NOMO-1 treated with DMSO at 0.1 percent for 48 hours (cell line): ENCODE data around the gene ALMS1.
"Not testable (repeated sequence)": the region's sequence is repeated elsewhere in the genome, so short reads cannot be mapped to it uniquely, and the experiment has no call there.

Experiments used
- DNase-seq: peaks from one replicate; lab custom pipeline; 2025; ENCODE audit not compliant: unreplicated experiment; lab: John Stamatoyannopoulos, UW

ALMS1 gene

GRCh38 chr2:73489053-73489452 is 103.4 kb downstream of the ALMS1 start:
- peak; percentile 16 for DNase-seq

- no peak for DNase-seq
These were observed 108.4 kb downstream of the ALMS1 start for GRCh38 chr2:73494031-73494430.

GRCh38 chr2:73503992-73504570 is 118.4 kb downstream of the ALMS1 start:
- no peak for DNase-seq

- DNase-seq = not testable (repeated sequence)
These were observed 119.2 kb downstream of the ALMS1 start for GRCh38 chr2:73504850-73505249.

GRCh38 chr2:73510470-73510869 is 124.8 kb downstream of the ALMS1 start:
- not testable (repeated sequence) for DNase-seq

- no peak for DNase-seq
These were observed 130.4 kb downstream of the ALMS1 start for GRCh38 chr2:73516033-73516432.

GRCh38 chr2:73528688-73529087 is 143.1 kb downstream of the ALMS1 start:
- no peak for DNase-seq

GRCh38 chr2:73530773-73531172 is 145.1 kb downstream of the ALMS1 start:
- not testable (repeated sequence) for DNase-seq

- no peak for DNase-seq
These were observed 146.7 kb downstream of the ALMS1 start for GRCh38 chr2:73532381-73532780.

- DNase-seq = no peak
These were observed 150.7 kb downstream of the ALMS1 start for GRCh38 chr2:73536133-73536840.

DNA sequence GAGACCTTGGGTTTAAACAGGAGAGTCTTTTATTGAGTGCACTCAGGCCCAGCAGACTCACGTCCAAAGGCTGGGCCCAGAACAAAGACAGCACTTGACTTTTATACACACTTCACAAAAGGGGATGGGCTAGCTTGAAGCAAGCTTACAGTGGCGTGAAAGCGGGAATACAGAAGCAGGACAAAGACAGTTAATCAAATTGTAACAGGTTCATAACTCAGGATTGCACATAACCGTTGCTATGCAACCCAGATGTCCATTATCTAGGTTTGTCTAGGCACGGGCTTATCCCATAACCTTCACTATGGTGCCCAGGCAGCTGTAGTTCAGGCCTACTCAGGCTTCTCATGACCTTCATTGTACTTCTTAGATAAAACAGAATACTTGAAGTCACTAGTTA is 175.2 kb downstream of the ALMS1 start:
- DNase-seq = not testable (repeated sequence)

DNA sequence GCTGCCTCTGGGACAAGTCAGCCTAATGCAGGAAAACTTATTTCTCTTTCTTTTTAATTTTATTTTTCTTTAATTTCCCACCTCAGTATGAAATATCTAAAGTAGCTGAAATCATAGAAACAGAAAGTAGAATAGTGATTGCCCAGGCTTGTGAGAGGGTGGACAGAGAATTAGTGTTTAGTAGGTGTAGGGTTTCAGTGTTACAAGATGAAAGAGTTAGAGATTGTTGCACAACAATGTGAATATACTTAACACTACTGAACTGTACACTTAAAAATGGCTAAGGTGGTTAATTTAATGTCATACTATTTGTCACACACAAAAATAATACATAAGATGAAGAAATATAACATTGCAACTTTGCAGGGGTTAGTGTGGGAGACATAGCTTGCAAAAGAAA is 175.8 kb downstream of the ALMS1 start:
- DNase-seq = no peak

DNA sequence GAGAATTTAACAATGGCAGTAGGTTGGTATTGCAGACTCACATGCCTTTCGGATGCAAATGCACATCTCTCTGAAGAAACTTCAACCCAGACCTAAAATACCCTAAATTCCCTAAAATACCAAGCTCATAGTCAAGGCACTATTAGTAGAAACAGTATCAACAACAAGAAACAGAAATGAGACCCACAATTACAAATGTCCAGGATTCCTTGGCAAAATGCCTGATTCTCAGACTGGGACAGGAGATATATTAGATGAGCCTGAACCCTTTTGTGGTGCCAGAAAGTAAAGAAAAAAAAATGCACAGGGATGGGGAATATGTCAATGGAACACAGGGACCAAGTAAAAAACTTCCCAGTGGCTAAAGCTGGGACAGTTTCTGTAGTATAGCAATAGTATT is 179.3 kb downstream of the ALMS1 start:
- no peak for DNase-seq

- DNase-seq = no peak
These were observed 180.7 kb downstream of the ALMS1 start for GRCh38 chr2:73566288-73566878.

- DNase-seq = no peak
These were observed 189.6 kb downstream of the ALMS1 start for GRCh38 chr2:73575261-73575660.

DNA sequence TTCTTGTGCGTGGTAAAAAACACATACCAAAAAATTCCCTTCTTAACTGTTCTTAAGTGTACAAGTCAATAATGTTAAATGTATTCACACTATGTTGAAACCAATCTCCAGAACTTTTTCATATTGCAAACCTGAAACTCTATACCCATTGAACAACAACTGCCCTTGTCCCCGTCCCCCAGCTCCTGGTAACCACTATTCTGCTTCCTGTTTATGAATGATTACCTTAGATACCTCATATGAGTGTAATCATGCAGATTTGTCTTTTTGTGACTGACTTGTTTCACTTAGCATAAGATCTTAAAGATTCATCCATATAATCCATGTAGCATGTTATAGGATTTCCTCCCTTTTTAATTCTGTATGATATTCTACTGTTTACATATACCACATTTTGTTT is 196.7 kb downstream of the ALMS1 start:
- no peak for DNase-seq

DNA sequence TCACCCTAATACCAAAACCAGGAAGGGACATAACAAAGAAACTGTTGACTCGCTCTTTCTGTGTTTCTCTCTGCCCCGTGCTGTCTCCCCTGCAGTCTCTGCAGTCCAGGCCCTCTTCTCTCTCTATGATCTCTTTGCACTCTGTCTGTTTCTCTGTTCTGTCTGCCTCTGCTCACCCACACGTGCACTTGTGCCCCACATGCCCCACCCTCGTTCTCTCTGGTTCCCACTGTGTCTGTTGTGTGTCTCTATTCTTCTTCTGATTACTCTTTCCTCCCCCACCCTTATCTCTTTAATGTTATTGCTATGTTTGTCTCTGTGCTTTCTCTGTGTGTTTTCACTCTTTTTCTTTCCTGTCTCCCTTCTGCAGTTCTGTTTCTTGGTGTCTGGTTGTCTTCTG is 202.5 kb downstream of the ALMS1 start:
- DNase-seq = no peak

GRCh38 chr2:73593680-73594079 is 208.0 kb downstream of the ALMS1 start:
- DNase-seq = no peak

- DNase-seq = no peak
These were observed 208.6 kb downstream of the ALMS1 start for GRCh38 chr2:73594251-73594650.

DNA sequence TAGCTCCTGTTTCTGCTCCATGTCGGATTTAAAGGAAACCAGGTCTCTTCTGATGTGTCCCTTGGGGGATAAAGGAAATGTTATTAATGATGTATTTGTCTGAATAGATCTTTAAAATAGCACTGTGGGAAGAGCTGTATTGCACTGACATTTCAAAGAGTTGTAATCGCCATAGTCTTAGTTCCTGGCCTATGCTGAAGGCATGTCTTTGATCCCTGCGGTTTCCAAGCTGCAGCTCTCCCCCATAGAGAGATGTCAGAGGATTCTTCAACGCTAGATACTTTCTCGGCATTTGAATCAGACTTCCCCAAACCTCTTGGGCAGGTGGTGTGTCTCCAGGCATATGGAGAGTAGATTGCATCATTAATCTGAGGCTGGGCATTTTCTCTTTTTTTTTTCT is 216.1 kb downstream of the ALMS1 start:
- DNase-seq = no peak

GRCh38 chr2:73603099-73603588 is 217.5 kb downstream of the ALMS1 start:
- not testable (repeated sequence) for DNase-seq

- DNase-seq = not testable (repeated sequence)
These were observed 219.0 kb downstream of the ALMS1 start for GRCh38 chr2:73604589-73604988.
